Smooth muscle cell (in vitro differentiated cells): Measurements from ENCODE around the gene ARHGAP32. TPM values are rescaled to one million over a fixed set of nuclear protein-coding genes. Genes with fewer than 3 reads are reported as not detected.
"Not testable (repeated sequence)": the region's sequence is repeated elsewhere in the genome, so short reads cannot be mapped to it uniquely, and the experiment has no call there.

ENCODE experiments used
- DNase-seq: peaks from one replicate; lab custom pipeline; 2025; ENCODE audit not compliant: unreplicated experiment; lab: John Stamatoyannopoulos, UW
- H2AFZ ChIP-seq: fragments of 200-600 bp; sonication (generic); 2 replicates; pipeline ENCODE4 v1.6.0; 2016; ENCODE audit warnings: antibody characterized with exemption, low read depth, mild to moderate bottlenecking
- H3F3A ChIP-seq: fragments of 200-600 bp; sonication (generic); 2 replicates; pipeline ENCODE4 v1.6.0; 2017; ENCODE audit warnings: antibody characterized with exemption, low read depth
- H3K27ac ChIP-seq: fragments of 200-600 bp; sonication (generic); 2 replicates; pipeline ENCODE4 v1.5.1; 2016; ENCODE audit warnings: low read depth, mild to moderate bottlenecking
- H3K27me3 ChIP-seq: fragments of 200-600 bp; sonication (generic); 2 replicates; pipeline ENCODE4 v1.6.1; 2016; ENCODE audit warnings: low read depth, mild to moderate bottlenecking
- H3K36me3 ChIP-seq: fragments of 200-600 bp; sonication (generic); 2 replicates; pipeline ENCODE4 v1.5.1; 2016; ENCODE audit warnings: low read depth
- H3K4me1 ChIP-seq: fragments of 200-600 bp; sonication (generic); 2 replicates; pipeline ENCODE4 v1.5.1; 2016; ENCODE audit warnings: low read depth
- H3K4me2 ChIP-seq: fragments of 200-600 bp; sonication (generic); 2 replicates; pipeline ENCODE4 v1.6.0; 2016; ENCODE audit warnings: mild to moderate bottlenecking
- H3K4me3 ChIP-seq: fragments of 200-600 bp; sonication (generic); 2 replicates; pipeline ENCODE4 v1.5.1; 2016; ENCODE audit warnings: mild to moderate bottlenecking
- H3K79me2 ChIP-seq: fragments of 200-600 bp; sonication (generic); 2 replicates; pipeline ENCODE4 v1.6.0; 2016; ENCODE audit warnings: low read depth, mild to moderate bottlenecking
- H3K9ac ChIP-seq: fragments of 200-600 bp; sonication (generic); 2 replicates; pipeline ENCODE4 v1.6.0; 2016; ENCODE audit warnings: low read depth
- H3K9me3 ChIP-seq: fragments of 200-600 bp; sonication (generic); replicated peaks from 2 replicates; pipeline ENCODE4 v1.5.1; 2016; ENCODE audit warnings: low read depth
- H4K20me1 ChIP-seq: fragments of 200-600 bp; sonication (generic); 2 replicates; pipeline ENCODE4 v1.6.0; 2016; ENCODE audit warnings: low read depth
- CTCF ChIP-seq: fragments of 200-600 bp; sonication (generic); IDR thresholded peaks from 2 replicates; pipeline ENCODE4 v1.5.1; 2017; ENCODE audit warnings: borderline replicate concordance, mild to moderate bottlenecking, antibody characterized with exemption; ENCODE audit not compliant: insufficient read depth, poor library complexity, severe bottlenecking
- WGBS: methylation state at CpG from one replicate; pipeline ENCODE4 v1.1.7; 2016; ENCODE audit warnings: low lambda C conversion rate; 5-methylcytosine and 5-hydroxymethylcytosine counted together
- polyA plus RNA-seq: library from polyadenylated mRNA; unstranded; fragments of >200 nt; fragmentation: Nextera tagmentation; extraction: Ambion mirVana; gene quantifications from 2 replicates; pipeline ENCODE4 v1.2.1, GENCODE V29; 2016
- total RNA-seq: library from RNA; depleted of rRNA; stranded (reverse); fragments of >200 nt; gene quantifications from 2 replicates; pipeline ENCODE4 v1.2.3, GENCODE V29; 2014

Gene ARHGAP32
- total and polyA plus RNA-seq, 2 experiments from 2014 or later = 8.8 to 17.8 TPM

GRCh38 chr11:129006161-129006560 lies 186.0 kb downstream of the ARHGAP32 start:
- no peak for DNase-seq
- Histone ChIP-seq H2AFZ (no peak overlapping the region), H3K27me3 (no peaks in the 10 kb centered on the region), H3K27ac (no peak overlapping the region), H3F3A (no peaks in the 10 kb centered on the region), H3K4me2 (no peak overlapping the region), H3K9me3 (peaks cover 6% of the 10 kb centered on the region), H3K36me3 (peaks cover 5% of the 10 kb centered on the region), H4K20me1 (no peaks in the 10 kb centered on the region), H3K79me2 (no peaks in the 10 kb centered on the region), H3K9ac (no peak overlapping the region), H3K4me3 (no peak overlapping the region), H3K4me1 (no peaks in the 10 kb centered on the region)
- 96% methylated on average over 4 of the region's 4 CpGs for WGBS
- TF ChIP-seq CTCF = no peak

- H3K9me3 ChIP-seq, DNase-seq, H3K27me3 ChIP-seq, H3F3A ChIP-seq, H4K20me1 ChIP-seq, H3K4me3 ChIP-seq, H2AFZ ChIP-seq, H3K4me2 ChIP-seq, H3K27ac ChIP-seq, H3K4me1 ChIP-seq, H3K79me2 ChIP-seq, H3K9ac ChIP-seq: not testable (repeated sequence)
- peaks cover 18% of the 10 kb centered on the region for H3K36me3 ChIP-seq
- WGBS = 94% methylated on average over 8 of the region's 8 CpGs
Measured at GRCh38 chr11:128999165-128999564, 193.0 kb downstream of the ARHGAP32 start.

- H3F3A ChIP-seq = no peaks in the 10 kb centered on the region
- H3K4me3 ChIP-seq = no peak overlapping the region
- H3K4me1 ChIP-seq = no peaks in the 10 kb centered on the region
- no peak for TF ChIP-seq CTCF
- H4K20me1 ChIP-seq = no peaks in the 10 kb centered on the region
- H3K9ac ChIP-seq = no peak overlapping the region
- no peaks in the 10 kb centered on the region for H3K79me2 ChIP-seq
- H3K4me2 ChIP-seq = no peak overlapping the region
- H3K36me3 ChIP-seq = peaks cover 13% of the 10 kb centered on the region
- DNase-seq = no peak
- no peak overlapping the region for H3K27ac ChIP-seq
- H3K27me3 ChIP-seq = no peaks in the 10 kb centered on the region
- H3K9me3 ChIP-seq = no peaks in the 10 kb centered on the region
- H2AFZ ChIP-seq = no peak overlapping the region
Measured at GRCh38 chr11:128988242-128988970, 203.7 kb downstream of the ARHGAP32 start.

GRCh38 chr11:128985880-128986279 lies 206.2 kb downstream of the ARHGAP32 start:
- Histone ChIP-seq H2AFZ (no peak overlapping the region), H3K4me1 (no peaks in the 10 kb centered on the region), H3K9ac (no peak overlapping the region), H3K36me3 (peaks cover 16% of the 10 kb centered on the region), H3K27me3 (no peaks in the 10 kb centered on the region), H3K79me2 (no peaks in the 10 kb centered on the region), H3K27ac (no peak overlapping the region), H3K4me2 (no peak overlapping the region), H3F3A (no peaks in the 10 kb centered on the region), H4K20me1 (no peaks in the 10 kb centered on the region), H3K4me3 (no peak overlapping the region), H3K9me3 (no peaks in the 10 kb centered on the region)
- 92% methylated on average over 5 of the region's 5 CpGs for WGBS
- DNase-seq = no peak
- TF ChIP-seq CTCF = no peak
